ENCODE results near the gene ICAM2.
"Not testable (repeated sequence)": the region's sequence is repeated elsewhere in the genome, so short reads cannot be mapped to it uniquely, and the experiment has no call there.

ICAM2 gene

GRCh38 chr17:64009571-64010402 is 10.6 kb downstream of the ICAM2 start:
- DNase-seq (ENCODE audit: low spot score) = no peak

GRCh38 chr17:64008830-64009229 is 11.6 kb downstream of the ICAM2 start:
- no peak for DNase-seq (ENCODE audit: low spot score)

GRCh38 chr17:64008346-64008745 is 12.1 kb downstream of the ICAM2 start:
- DNase-seq (ENCODE audit: low spot score) = no peak

GRCh38 chr17:64007838-64008282 is 12.6 kb downstream of the ICAM2 start:
- DNase-seq (ENCODE audit: low spot score) = no peak

GRCh38 chr17:64007089-64007837 is 13.2 kb downstream of the ICAM2 start:
- not testable (repeated sequence) for DNase-seq (ENCODE audit: low spot score)

GRCh38 chr17:64006361-64007088 is 13.9 kb downstream of the ICAM2 start:
- DNase-seq (ENCODE audit: low spot score) = no peak

- no peak for DNase-seq (ENCODE audit: low spot score)
These were observed 14.7 kb downstream of the ICAM2 start for GRCh38 chr17:64005734-64006167.

- no peak for DNase-seq (ENCODE audit: low spot score)
These were observed 15.3 kb downstream of the ICAM2 start for GRCh38 chr17:64004903-64005733.

- no peak for DNase-seq (ENCODE audit: low spot score)
These were observed 16.1 kb downstream of the ICAM2 start for GRCh38 chr17:64004218-64004770.

- DNase-seq (ENCODE audit: low spot score) = no peak
These were observed 16.8 kb downstream of the ICAM2 start for GRCh38 chr17:64003526-64004121.

GRCh38 chr17:64002658-64003525 is 17.5 kb downstream of the ICAM2 start:
- no peak for DNase-seq (ENCODE audit: low spot score)

- DNase-seq (ENCODE audit: low spot score) = no peak
These were observed 18.5 kb downstream of the ICAM2 start for GRCh38 chr17:64001763-64002529.

GRCh38 chr17:64001091-64001579 is 19.3 kb downstream of the ICAM2 start:
- no peak for DNase-seq (ENCODE audit: low spot score)

- DNase-seq (ENCODE audit: low spot score) = no peak
These were observed 20.5 kb downstream of the ICAM2 start for GRCh38 chr17:63999680-64000531.

- no peak for DNase-seq (ENCODE audit: low spot score)
These were observed 21.4 kb downstream of the ICAM2 start for GRCh38 chr17:63998721-63999679.

- DNase-seq (ENCODE audit: low spot score) = peak; percentile 92
These were observed 22.2 kb downstream of the ICAM2 start, which contains the start of gene PRR29 for GRCh38 chr17:63998050-63998720. PRR29 (plus strand) TSS chr17:63998351; CDS start chr17:63998365, 14 bp downstream.

Data from ecto neural progenitor cell (in vitro differentiated cells).